Gastrocnemius medialis (tissue), 4 donors: Measurements from ENCODE around the gene EPS8L1. TPM values are rescaled to one million over a fixed set of nuclear protein-coding genes. Genes with fewer than 3 reads are reported as not detected.

Experiments used
- ATAC-seq, 2 donors: fragments of 150-250 bp; one replicate each; pipeline ENCODE4 v1.9.1; 2016
- DNase-seq, 2 donors: peaks; one replicate each; pipeline ENCODE4 v3.0.0-alpha.2; 2019
- H3K27ac ChIP-seq, 4 donors: fragments of 200-600 bp; sonication (generic); 1 replicate in 1 of 4; 2 replicates in 3 of 4; pipeline ENCODE4 v1.5.1; 2016 to 2018; ENCODE audit warnings: mild to moderate bottlenecking in 2 of 4, moderate library complexity in 1 of 4
- H3K27me3 ChIP-seq, 3 donors: fragments of 200-600 bp; sonication (generic) in 2 of 3; 1 replicate in 1 of 3; 2 replicates in 2 of 3; pipeline versions ENCODE4 v1.5.1 to v1.6.0; 2016 to 2019; ENCODE audit warnings: mild to moderate bottlenecking in 1 of 3, moderate library complexity in 1 of 3
- H3K36me3 ChIP-seq, 2 donors: fragments of 200-600 bp; sonication (generic) in 1 of 2; one replicate each; pipeline ENCODE4 v1.5.1; 2017 to 2018
- H3K4me1 ChIP-seq, 2 donors: fragments of 200-600 bp; sonication (generic) in 1 of 2; one replicate each; pipeline ENCODE4 v1.5.1; 2016 to 2017; ENCODE audit warnings: mild to moderate bottlenecking in 2 of 2
- H3K4me3 ChIP-seq, 4 donors: fragments of 200-600 bp; sonication (generic) in 3 of 4; 1 replicate in 1 of 4; 2 replicates in 3 of 4; pipeline ENCODE4 v1.5.1; 2016 to 2019; ENCODE audit warnings: mild to moderate bottlenecking in 2 of 4
- H3K9me3 ChIP-seq, 3 donors: fragments of 200-600 bp; sonication (generic) in 2 of 3; 1 replicate in 1 of 3; 2 replicates in 2 of 3; pipeline ENCODE4 v1.5.1; 2016 to 2019
- CTCF ChIP-seq, 5 experiments: fragments of 450-650 bp in 3 of 5; fragments of 200-600 bp in 2 of 5; sonication (generic) in 2 of 5; IDR thresholded peaks in 4 of 5; conservative IDR thresholded peaks in 1 of 5; 1 replicate in 4 of 5; 2 replicates in 1 of 5; pipeline ENCODE4 v1.5.1; 2016 to 2019; ENCODE audit warnings: antibody characterized with exemption in 5 of 5, mild to moderate bottlenecking in 3 of 5, moderate library complexity in 3 of 5
- POLR2A ChIP-seq, 2 donors: fragments of 450-650 bp; IDR thresholded peaks; one replicate each; pipeline ENCODE4 v1.6.1; 2017; ENCODE audit warnings: antibody characterized with exemption in 2 of 2, mild to moderate bottlenecking in 2 of 2, moderate library complexity in 2 of 2
- in situ Hi-C, 4 donors: fragments of 200-750 bp; cut with MboI; loops; one replicate each; pipeline versions ENCODE4 v1.15.0 to v1.8.0; 2017; ENCODE audit warnings: low sequenced_read_pairs in 4 of 4
- intact Hi-C: fragments of 100-400 bp; cut with DNase I; formaldehyde crosslinking; loops from one replicate; pipeline ENCODE4 v1.15.1; 2023; ENCODE audit warnings: low total_unique reads
- total RNA-seq, 4 donors: library from RNA; depleted of rRNA; stranded (reverse); fragments of >200 nt; gene quantifications; one replicate each; pipeline versions ENCODE4 v1.1.0 to v1.2.3, GENCODE V29; 2016

EPS8L1 gene
- total RNA-seq, 4 donors from 2014 or later = 0.25 to 2.4 (median 1.3) TPM

GRCh38 chr19:55086730-55087541, 11.3 kb downstream of the EPS8L1 start:
- in situ Hi-C loops = loop anchor here in 1 of 4 donors (10.0 kb wide), 1 partner anchor 78 kb away; the partner anchor contains the start of gene DNAAF3
- Histone ChIP-seq H3K36me3 (peaks cover 0 to 15% of the 10 kb centered on the region in 2 donors), H3K9me3 (no peaks in the 10 kb centered on the region), H3K27me3 (peaks cover 54 to 57% (median 56%) of the 10 kb centered on the region in 3 donors), H3K4me3 (peak overlapping the region; percentile 41 to 60 (median 52)), H3K4me1 (peaks cover 13 to 29% of the 10 kb centered on the region in 2 donors), H3K27ac (peak overlapping the region in 3 of 4 donors; percentile 16 to 47 (median 44))
- intact Hi-C loops = no loop called here
- peak; percentile 73 to 81 for DNase-seq
- peak; percentile 70 to 71 for ATAC-seq
- TF ChIP-seq POLR2A (IDR thresholded peaks at IDR 0.05) = peak in 1 of 2 donors; percentile 7
- no peak for TF ChIP-seq CTCF (IDR thresholded peaks at IDR 0.05 in 4 of 5, conservative IDR thresholded peaks at IDR 0.05 in 1 of 5)

- ATAC-seq = peak in 1 of 2 donors; percentile 26
- Histone ChIP-seq H3K27ac (peak overlapping the region in 3 of 4 donors; percentile 16 to 47 (median 44)), H3K4me3 (peak overlapping the region; percentile 41 to 60 (median 52)), H3K4me1 (peaks cover 13 to 24% of the 10 kb centered on the region in 2 donors), H3K27me3 (peaks cover 48 to 51% (median 50%) of the 10 kb centered on the region in 3 donors), H3K36me3 (peaks cover 0 to 19% of the 10 kb centered on the region in 2 donors), H3K9me3 (no peaks in the 10 kb centered on the region)
- in situ Hi-C loops (loop anchor here in 1 of 4 donors (10.0 kb wide), 1 partner anchor 77 kb away; the partner anchor contains the start of gene DNAAF3), intact Hi-C loops (no loop called here)
- TF ChIP-seq CTCF (IDR thresholded peaks at IDR 0.05 in 4 of 5, conservative IDR thresholded peaks at IDR 0.05 in 1 of 5) (no peak), POLR2A (IDR thresholded peaks at IDR 0.05) (no peak)
- no peak for DNase-seq
Observed at GRCh38 chr19:55087542-55087901, 11.9 kb downstream of the EPS8L1 start.

GRCh38 chr19:55088021-55088451, 12.4 kb downstream of the EPS8L1 start:
- no peaks in the 10 kb centered on the region for H3K9me3 ChIP-seq
- no peak for DNase-seq
- in situ Hi-C loops (loop anchor here in 1 of 4 donors (10.0 kb wide), 1 partner anchor 77 kb away; the partner anchor contains the start of gene DNAAF3), intact Hi-C loops (loop anchor here (1.0 to 2.0 kb wide), 2 partner anchors 29 to 72 kb away; partner anchors contain the start of gene PPP1R12C)
- peaks cover 43 to 46% (median 45%) of the 10 kb centered on the region in 3 donors for H3K27me3 ChIP-seq
- peaks cover 13 to 24% of the 10 kb centered on the region in 2 donors for H3K4me1 ChIP-seq
- peaks cover 0 to 24% of the 10 kb centered on the region in 2 donors for H3K36me3 ChIP-seq
- H3K27ac ChIP-seq = peak overlapping the region in 3 of 4 donors; percentile 16 to 33 (median 18)
- TF ChIP-seq CTCF (IDR thresholded peaks at IDR 0.05 in 4 of 5, conservative IDR thresholded peaks at IDR 0.05 in 1 of 5) (no peak), POLR2A (IDR thresholded peaks at IDR 0.05) (no peak)
- peak overlapping the region in 2 of 4 donors; percentile 41 to 52 for H3K4me3 ChIP-seq
- no peak for ATAC-seq

GRCh38 chr19:55088543-55089341, 13.1 kb downstream of the EPS8L1 start:
- Histone ChIP-seq H3K27ac (peak overlapping the region in 3 of 4 donors; percentile 16 to 33 (median 18)), H3K27me3 (peaks cover 36 to 39% (median 39%) of the 10 kb centered on the region in 3 donors), H3K36me3 (peaks cover 0 to 24% of the 10 kb centered on the region in 2 donors), H3K9me3 (no peaks in the 10 kb centered on the region), H3K4me1 (peaks cover 13 to 24% of the 10 kb centered on the region in 2 donors), H3K4me3 (no peak overlapping the region)
- in situ Hi-C loops = loop anchor here in 1 of 4 donors (10.0 kb wide), 1 partner anchor 76 kb away; the partner anchor contains the start of gene DNAAF3
- TF ChIP-seq POLR2A (IDR thresholded peaks at IDR 0.05) = no peak
- TF ChIP-seq CTCF (IDR thresholded peaks at IDR 0.05 in 4 of 5, conservative IDR thresholded peaks at IDR 0.05 in 1 of 5) = peak; percentile 18 to 89 (median 52)
- no peak for DNase-seq
- intact Hi-C loops = loop anchor here (1.0 to 2.0 kb wide), 2 partner anchors 28 to 72 kb away; partner anchors contain the start of gene PPP1R12C
- peak in 1 of 2 donors; percentile 29 for ATAC-seq
